GM12891 (cell line): ENCODE data around the gene PCSK6.
"Not testable (repeated sequence)": the region's sequence is repeated elsewhere in the genome, so short reads cannot be mapped to it uniquely, and the experiment has no call there.

ENCODE experiments used
- DNase-seq: peaks from one replicate; pipeline ENCODE4 v3.0.0; 2011; ENCODE audit warnings: low spot score; ENCODE audit not compliant: insufficient read length
- FAIRE-seq: peaks from 2 replicates; lab custom pipeline; 2011; peaks lifted over from hg19 to GRCh38; lab: Jason Lieb, UNC
- PAX5 ChIP-seq: IDR thresholded peaks from 2 replicates; pipeline ENCODE4 v1.6.1; 2011; ENCODE audit warnings: low read length, moderate library complexity, mild to moderate bottlenecking; ENCODE audit not compliant: insufficient read depth, severe bottlenecking
- POLR2A ChIP-seq: IDR thresholded peaks from 2 replicates; pipeline ENCODE4 v1.6.1; 2011; ENCODE audit warnings: low read depth, low read length, control low read depth
- POLR2AphosphoS5 ChIP-seq: IDR thresholded peaks from 2 replicates; pipeline ENCODE4 v1.6.1; 2011; ENCODE audit warnings: low read depth, low read length, control low read depth
- POU2F2 ChIP-seq: IDR thresholded peaks from 2 replicates; pipeline ENCODE4 v1.6.1; 2011; ENCODE audit warnings: low read depth, mild to moderate bottlenecking, control low read depth, low read length, moderate library complexity
- SPI1 ChIP-seq: IDR thresholded peaks from 2 replicates; pipeline ENCODE4 v1.6.1; 2011; ENCODE audit warnings: low read depth, low read length, control low read depth
- TAF1 ChIP-seq: IDR thresholded peaks from 2 replicates; pipeline ENCODE4 v1.6.1; 2011; ENCODE audit warnings: low read depth, low read length, control low read depth

The PCSK6 gene

GRCh38 chr15:101427606-101428487, 61.7 kb downstream of the PCSK6 start:
- no peak for FAIRE-seq
- TF ChIP-seq POLR2AphosphoS5 (no peak), PAX5 (no peak), POU2F2 (no peak), POLR2A (no peak), TAF1 (no peak), SPI1 (no peak)
- no peak for DNase-seq

DNA sequence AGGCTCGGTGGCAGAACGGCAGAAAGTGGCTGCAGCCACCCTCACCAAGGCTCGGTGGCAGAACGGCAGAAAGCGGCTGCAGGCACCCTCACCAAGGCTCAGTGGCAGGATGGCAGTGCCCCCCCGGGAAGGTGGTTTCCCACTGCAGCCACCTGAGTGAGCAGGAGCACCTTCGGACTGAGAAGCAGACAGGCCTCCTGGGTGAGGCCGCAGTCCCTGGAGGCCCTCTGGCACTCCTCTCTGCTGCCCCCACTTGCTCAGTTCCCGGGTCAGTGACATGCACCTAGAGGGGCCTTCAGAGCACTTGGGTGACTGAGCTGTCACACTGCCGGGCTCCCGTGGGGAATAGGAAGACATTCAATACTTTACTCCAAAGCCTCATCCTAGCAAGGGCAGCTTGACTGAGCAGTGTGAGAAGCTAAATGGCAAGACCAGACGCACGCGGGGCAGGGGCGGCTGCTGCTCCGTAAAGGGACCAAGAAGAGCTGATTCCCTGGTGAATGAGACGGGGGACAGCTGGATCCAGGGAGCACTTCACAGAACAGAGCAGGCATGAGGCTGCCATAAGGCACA, 62.7 kb downstream of the PCSK6 start:
- FAIRE-seq (no peak), DNase-seq (no peak)
- TF ChIP-seq SPI1 (no peak), PAX5 (no peak), POLR2A (no peak), TAF1 (no peak)

DNA sequence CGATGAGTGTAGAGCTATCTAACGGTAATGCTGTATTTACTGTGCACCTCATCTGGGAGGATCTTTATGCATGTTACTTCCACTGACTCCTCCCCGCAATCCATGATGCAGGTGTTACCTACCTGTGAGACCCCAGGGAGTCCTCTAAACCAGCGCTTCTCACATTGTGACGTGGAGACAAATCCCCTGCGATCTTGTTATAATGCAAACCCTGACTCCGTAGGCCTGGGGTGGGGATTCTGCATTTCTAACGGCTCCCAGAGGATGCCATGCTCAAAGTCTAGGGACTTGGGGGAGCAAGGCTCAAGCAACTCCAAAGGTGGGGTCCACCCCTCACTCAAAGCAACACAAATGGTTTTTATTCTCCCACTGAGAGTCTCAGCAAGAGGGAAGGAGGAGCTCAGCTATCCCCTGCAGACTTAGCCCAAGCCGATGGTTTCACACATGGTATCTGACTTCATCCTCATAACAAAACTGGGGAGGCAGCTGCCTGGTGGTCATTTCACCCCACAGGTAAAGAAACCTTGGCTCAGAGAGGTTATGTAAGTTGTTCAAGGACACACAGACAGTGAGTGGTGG, 63.6 kb downstream of the PCSK6 start:
- DNase-seq (no peak), FAIRE-seq (no peak)
- TF ChIP-seq TAF1 = no peak
- TF ChIP-seq POLR2AphosphoS5 = no peak
- no peak for TF ChIP-seq POU2F2
- TF ChIP-seq SPI1 = no peak
- TF ChIP-seq POLR2A = no peak
- no peak for TF ChIP-seq PAX5

- TF ChIP-seq POLR2AphosphoS5 (no peak), SPI1 (no peak), PAX5 (no peak), POU2F2 (no peak), POLR2A (no peak), TAF1 (no peak)
Measured at GRCh38 chr15:101424984-101425383, 64.5 kb downstream of the PCSK6 start.

DNA sequence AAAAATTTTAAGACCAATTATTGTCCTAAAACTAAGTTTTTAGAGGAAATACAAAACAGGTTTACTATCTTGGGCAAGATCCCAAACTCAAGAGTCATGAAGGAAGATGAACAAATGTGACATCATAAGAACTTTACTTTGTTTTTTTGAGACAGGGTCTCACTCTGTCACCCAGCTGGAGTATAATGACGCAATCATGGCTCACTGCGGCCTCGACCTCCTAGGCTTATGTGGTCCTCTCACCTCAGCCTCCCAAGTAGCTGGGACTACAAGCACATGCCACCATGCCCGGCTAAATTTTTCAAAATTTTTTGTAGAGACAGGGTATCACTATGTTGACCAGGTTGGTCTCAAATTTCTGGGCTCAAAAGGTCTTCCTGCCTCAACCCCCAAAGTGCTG, 69.3 kb downstream of the PCSK6 start:
- no peak for TF ChIP-seq POLR2A
- no peak for TF ChIP-seq PAX5
- no peak for TF ChIP-seq POLR2AphosphoS5
- no peak for TF ChIP-seq TAF1
- TF ChIP-seq POU2F2 = no peak
- no peak for TF ChIP-seq SPI1
- no peak for FAIRE-seq
- DNase-seq = no peak

More at GRCh38 chr15:101424984-101425383, 64.5 kb downstream of the PCSK6 start:
- FAIRE-seq (no peak), DNase-seq (no peak)

DNA sequence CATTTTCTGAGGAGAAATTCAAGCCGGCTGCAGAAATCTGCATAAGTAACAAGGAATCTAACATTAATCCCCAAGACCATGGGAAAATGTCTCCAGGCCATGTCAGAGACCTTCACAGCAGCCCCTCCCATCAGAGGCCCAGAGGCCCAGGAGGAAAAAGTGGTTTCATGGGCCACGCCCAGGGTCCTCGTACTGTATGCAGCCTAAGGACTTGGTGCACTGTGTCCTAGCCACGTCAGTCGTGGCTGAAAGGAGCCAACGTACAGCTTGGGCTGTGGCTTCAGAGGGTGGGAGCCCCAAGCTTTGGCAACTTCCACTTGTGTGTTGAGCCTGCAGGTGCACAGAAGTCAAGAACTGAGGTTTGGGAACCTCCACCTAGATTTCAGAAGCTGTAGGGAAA, 73.0 kb downstream of the PCSK6 start:
- not testable (repeated sequence) for FAIRE-seq, DNase-seq

GRCh38 chr15:101413239-101413638, 76.3 kb downstream of the PCSK6 start:
- no peak for DNase-seq
- TF ChIP-seq POLR2A = no peak
- TF ChIP-seq POU2F2 = no peak
- TF ChIP-seq PAX5 = no peak
- TF ChIP-seq SPI1 = no peak
- no peak for TF ChIP-seq POLR2AphosphoS5
- TF ChIP-seq TAF1 = no peak
- FAIRE-seq = no peak

DNA sequence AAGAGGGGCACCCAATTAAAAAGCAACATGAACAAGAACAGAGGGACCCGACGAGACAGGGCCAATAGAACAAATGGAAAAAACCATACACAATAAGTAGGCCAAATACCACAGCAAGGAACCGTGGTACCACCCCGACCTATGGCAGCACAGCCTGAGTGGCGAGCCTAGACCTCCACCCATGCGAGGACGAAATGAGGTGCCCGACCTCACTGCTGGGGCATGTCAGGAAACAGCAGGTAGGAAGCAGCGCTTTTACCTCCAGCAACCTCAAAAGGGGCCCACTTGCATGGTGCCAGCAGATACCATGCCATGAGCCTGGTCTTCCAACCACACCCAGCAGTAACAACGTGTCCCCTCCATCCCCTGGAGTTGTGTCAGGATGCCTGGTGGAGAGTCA, 77.9 kb downstream of the PCSK6 start:
- TF ChIP-seq POLR2A (no peak), POU2F2 (no peak), TAF1 (no peak), SPI1 (no peak), PAX5 (no peak), POLR2AphosphoS5 (no peak)
- DNase-seq (no peak), FAIRE-seq (no peak)

GRCh38 chr15:101411085-101411484, 78.4 kb downstream of the PCSK6 start:
- no peak for FAIRE-seq
- TF ChIP-seq POU2F2 = no peak
- TF ChIP-seq SPI1 = no peak
- no peak for TF ChIP-seq POLR2AphosphoS5
- no peak for TF ChIP-seq TAF1
- no peak for TF ChIP-seq POLR2A
- no peak for TF ChIP-seq PAX5
- no peak for DNase-seq
